Measurements from ENCODE around the gene RASA3.

RASA3 gene

GRCh38 chr13:114046431-114046975 lies 85.9 kb downstream of the RASA3 start:
- DNase-seq = no peak

- no peak for DNase-seq
These were observed 87.2 kb downstream of the RASA3 start for GRCh38 chr13:114045113-114045735.

- no peak for DNase-seq
These were observed 87.9 kb downstream of the RASA3 start for GRCh38 chr13:114044486-114044885.

- no peak for DNase-seq
These were observed 88.9 kb downstream of the RASA3 start for GRCh38 chr13:114043421-114044053.

- no peak for DNase-seq
These were observed 90.2 kb downstream of the RASA3 start for GRCh38 chr13:114042066-114042815.

- DNase-seq = no peak
These were observed 90.9 kb downstream of the RASA3 start for GRCh38 chr13:114041493-114041892.

- DNase-seq = no peak
These were observed 92.8 kb downstream of the RASA3 start for GRCh38 chr13:114039471-114040141.

- no peak for DNase-seq
These were observed 93.5 kb downstream of the RASA3 start for GRCh38 chr13:114038900-114039299.

- DNase-seq = no peak
These were observed 94.2 kb downstream of the RASA3 start for GRCh38 chr13:114038211-114038613.

- DNase-seq = no peak
These were observed 94.7 kb downstream of the RASA3 start for GRCh38 chr13:114037674-114038073.

GRCh38 chr13:114035583-114036531 lies 96.6 kb downstream of the RASA3 start:
- DNase-seq = no peak

GRCh38 chr13:114035186-114035582 lies 97.2 kb downstream of the RASA3 start:
- no peak for DNase-seq

GRCh38 chr13:114034481-114034891 lies 97.9 kb downstream of the RASA3 start:
- no peak for DNase-seq

- no peak for DNase-seq
These were observed 98.7 kb downstream of the RASA3 start for GRCh38 chr13:114033541-114034315.

- no peak for DNase-seq
These were observed 100.2 kb downstream of the RASA3 start for GRCh38 chr13:114032126-114032799.

GRCh38 chr13:114031631-114032030 lies 100.8 kb downstream of the RASA3 start:
- DNase-seq = no peak

- DNase-seq = no peak
These were observed 101.5 kb downstream of the RASA3 start for GRCh38 chr13:114030666-114031610.

- no peak for DNase-seq
These were observed 102.4 kb downstream of the RASA3 start for GRCh38 chr13:114029866-114030625.

- no peak for DNase-seq
These were observed 104.6 kb downstream of the RASA3 start for GRCh38 chr13:114027826-114028225.

All from activated T-cell treated with anti-CD3 and anti-CD28 coated beads, Interleukin-2, amount 50 U/mL, for 48 hours (primary cell).